K562 (cell line): Measurements from ENCODE around the gene HELLS. TPM values are rescaled to one million over a fixed set of nuclear protein-coding genes. Genes with fewer than 3 reads are reported as not detected.

Experiments used
- ATAC-seq: fragments of 200-7000 bp; cut with Tn5 transposase; 3 replicates; pipeline ENCODE4 v1.9.1; 2020; ENCODE audit warnings: moderate library complexity
- BruUV-seq: library from RNA; stranded (reverse); fragments of 400-500 nt; replicated peaks from 2 replicates; lab custom pipeline; 2021; lab: Mats Ljungman, UMichigan
- CTCF ChIA-PET: fragments of 300-600 bp; formaldehyde crosslinking; extraction: SDS; loops from one replicate; lab custom pipeline; 2021; ENCODE audit warnings: low intra/inter-chr PET ratio; lab: Yijun Ruan, JAX
- POLR2A ChIA-PET: fragments of 300-600, 350-650 bp; sonication (Branson Sonifier 250); formaldehyde crosslinking; extraction: SDS; loops from one replicate; lab custom pipeline; 2021; ENCODE audit warnings: antibody characterized with exemption, inconsistent platforms; lab: Yijun Ruan, JAX
- DNase-seq, 4 experiments: peaks; one replicate each; pipeline versions ENCODE4 v3.0.0 to v3.0.0-alpha.2; 2011 to 2018; ENCODE audit warnings: low spot score in 3 of 4, mixed read lengths in 3 of 4; ENCODE audit errors: extremely low read depth in 1 of 4
- FAIRE-seq: peaks from 2 replicates; lab custom pipeline; 2011; peaks lifted over from hg19 to GRCh38; lab: Jason Lieb, UNC
- H2AFZ ChIP-seq: 2 replicates; pipeline ENCODE4 v1.6.0; 2011; ENCODE audit warnings: low read depth, low read length, control low read depth, inconsistent platforms
- H3K27ac ChIP-seq: fragments of 200-600 bp; 3 replicates; pipeline ENCODE4 v1.8.0; 2011; ENCODE audit warnings: low read depth, mild to moderate bottlenecking, control low read depth, inconsistent platforms, low read length, moderate library complexity, mixed read lengths; ENCODE audit errors: extremely low read depth
- H3K27me3 ChIP-seq, 2 experiments: fragments of 300-600 bp in 1 of 2; 2 replicates in 1 of 2; 3 replicates in 1 of 2; pipeline versions ENCODE4 v1.6.0 to v1.8.0; 2011; ENCODE audit warnings: inconsistent platforms in 2 of 2, low read length in 2 of 2, mild to moderate bottlenecking in 1 of 2, mixed read lengths in 1 of 2, moderate library complexity in 1 of 2; ENCODE audit not compliant: control insufficient read depth in 2 of 2, insufficient read depth in 2 of 2
- H3K36me3 ChIP-seq: fragments of 300-600 bp; 3 replicates; pipeline ENCODE4 v1.8.0; 2011; ENCODE audit warnings: mild to moderate bottlenecking, low read length, inconsistent platforms; ENCODE audit not compliant: control insufficient read depth, insufficient read depth
- H3K4me1 ChIP-seq, 2 experiments: fragments of 200-600 bp in 1 of 2; replicated peaks in 1 of 2; 2 replicates in 1 of 2; 3 replicates in 1 of 2; pipeline versions ENCODE4 v1.5.1 to v1.8.0; 2011; ENCODE audit warnings: inconsistent platforms in 2 of 2, low read length in 2 of 2, mild to moderate bottlenecking in 1 of 2, mixed read lengths in 1 of 2, moderate library complexity in 1 of 2; ENCODE audit not compliant: control insufficient read depth in 2 of 2, insufficient read depth in 2 of 2
- H3K4me2 ChIP-seq: 2 replicates; pipeline ENCODE4 v1.6.1; 2011; ENCODE audit warnings: low read length, control low read depth, inconsistent platforms, mixed read lengths; ENCODE audit not compliant: insufficient read depth
- H3K4me3 ChIP-seq: fragments of 200-600 bp; sonication (generic), shearing (Covaris generic); 2 replicates; pipeline ENCODE4 v1.5.1; 2016; ENCODE audit warnings: control low read depth, inconsistent platforms
- H3K79me2 ChIP-seq: fragments of 200-600 bp; 3 replicates; pipeline ENCODE4 v1.8.0; 2011; ENCODE audit warnings: low read length, inconsistent platforms; ENCODE audit not compliant: control insufficient read depth, insufficient read depth
- H3K9ac ChIP-seq, 2 experiments: 2 replicates each; pipeline versions ENCODE4 v1.6.0 to v1.6.1; 2011; ENCODE audit warnings: low read depth in 2 of 2, low read length in 2 of 2, control low read depth in 1 of 2, inconsistent platforms in 1 of 2, mild to moderate bottlenecking in 1 of 2, mixed read lengths in 1 of 2; ENCODE audit not compliant: insufficient read depth in 1 of 2
- H3K9me1 ChIP-seq: one replicate; pipeline ENCODE4 v1.6.0; 2011; ENCODE audit warnings: inconsistent platforms, mild to moderate bottlenecking, low read length, moderate library complexity; ENCODE audit not compliant: control insufficient read depth, insufficient read depth
- H3K9me3 ChIP-seq: replicated peaks from 2 replicates; pipeline ENCODE4 v1.5.1; 2011; ENCODE audit warnings: low read depth, low read length, inconsistent platforms; ENCODE audit not compliant: control insufficient read depth, insufficient read depth
- H4K20me1 ChIP-seq: replicated peaks from 2 replicates; pipeline ENCODE4 v1.6.1; 2011; ENCODE audit warnings: low read length, inconsistent platforms, mixed read lengths; ENCODE audit not compliant: control insufficient read depth, insufficient read depth
- ATF3 ChIP-seq, 2 experiments: fragments of 450-650 bp in 1 of 2; sonication (generic) in 1 of 2; formaldehyde crosslinking in 1 of 2; IDR thresholded peaks in 1 of 2; conservative IDR thresholded peaks in 1 of 2; 2 replicates each; pipeline versions ENCODE4 v1.6.1 to v1.8.1; 2016 to 2023; ENCODE audit warnings: mild to moderate bottlenecking in 2 of 2, moderate library complexity in 2 of 2, inconsistent platforms in 1 of 2, missing genetic modification reagents in 1 of 2
- IRF9 ChIP-seq: fragments of 450-650 bp; IDR thresholded peaks from 2 replicates; pipeline ENCODE4 v1.6.1; 2016; ENCODE audit warnings: missing biosample characterization, missing genetic modification characterization
- MAX ChIP-seq: sonication (generic); formaldehyde crosslinking; IDR thresholded peaks from 2 replicates; pipeline ENCODE4 v1.9.0; 2022; ENCODE audit warnings: mild to moderate bottlenecking, missing genetic modification reagents
- MCM3 ChIP-seq: fragments of 450-650 bp; IDR thresholded peaks from 2 replicates; pipeline ENCODE4 v1.6.1; 2016
- MECOM ChIP-seq: fragments of 250-450 bp; sonication (Bioruptor Pico); IDR thresholded peaks from 2 replicates; pipeline ENCODE4 v1.8.0; 2022; ENCODE audit warnings: inconsistent platforms
- RHOXF2B ChIP-seq: fragments of 250-450 bp; sonication (Bioruptor Pico); conservative IDR thresholded peaks from 2 replicates; pipeline ENCODE4 v1.5.1; 2021
- SAFB2 ChIP-seq: fragments of 200-400 bp; formaldehyde crosslinking; IDR thresholded peaks from 2 replicates; pipeline ENCODE4 v1.6.1; 2018; ENCODE audit warnings: borderline replicate concordance, low read length, low read depth, moderate library complexity; ENCODE audit not compliant: severe bottlenecking
- SMAD3 ChIP-seq: fragments of 450-650 bp; formaldehyde crosslinking; conservative IDR thresholded peaks from 2 replicates; pipeline ENCODE4 v1.4.0; 2020; ENCODE audit warnings: mild to moderate bottlenecking
- SRSF7 ChIP-seq: fragments of 200-400 bp; formaldehyde crosslinking; optimal IDR thresholded peaks from 2 replicates; pipeline ENCODE3; 2017; ENCODE audit warnings: mild to moderate bottlenecking, low read depth, low read length
- ZKSCAN3 ChIP-seq: fragments of 250-450 bp; sonication (Bioruptor Pico); IDR thresholded peaks from 2 replicates; pipeline ENCODE4 v1.4.0; 2020
- ZNF407 ChIP-seq: fragments of 450-650 bp; IDR thresholded peaks from 2 replicates; pipeline ENCODE4 v1.6.1; 2016; ENCODE audit warnings: low read depth
- ZNF444 ChIP-seq: fragments of 250-450 bp; sonication (Bioruptor Pico); IDR thresholded peaks from 2 replicates; pipeline ENCODE4 v1.4.0; 2020; ENCODE audit warnings: mild to moderate bottlenecking, moderate library complexity
- ZNF561 ChIP-seq: fragments of 450-650 bp; formaldehyde crosslinking; conservative IDR thresholded peaks from 2 replicates; pipeline ENCODE4 v1.4.0; 2020; ENCODE audit warnings: mild to moderate bottlenecking, moderate library complexity
- ZNF668 ChIP-seq: fragments of 250-450 bp; sonication (Bioruptor Pico); IDR thresholded peaks from 2 replicates; pipeline ENCODE4 v1.8.0; 2022; ENCODE audit warnings: mild to moderate bottlenecking, inconsistent platforms
- WGBS: fragments of 100-300 bp; shearing (Covaris generic); methylation state at CpG from one replicate; pipeline ENCODE4 v1.1.6; 2016; ENCODE audit warnings: low coverage, mixed read lengths; ENCODE audit not compliant: insufficient coverage; ENCODE audit errors: missing lambda C conversion rate; 5-methylcytosine and 5-hydroxymethylcytosine counted together
- in situ Hi-C: fragments of 300-500 bp; cut with MboI; formaldehyde crosslinking; loops from 4 replicates; pipeline ENCODE4 v1.15.0; 2018; ENCODE audit warnings: inconsistent platforms, mixed read lengths
- intact Hi-C: fragments of 100-400 bp; cut with micrococcal nuclease; formaldehyde crosslinking; loops from 2 replicates; pipeline ENCODE4 v1.14.2; 2022
- polyA plus RNA-seq, 8 experiments: library from polyadenylated mRNA; depleted of rRNA in 4 of 8; stranded (reverse) in 5 of 8; unstranded in 3 of 8; fragments of >200 nt; fragmentation: Nextera tagmentation in 2 of 8; fragmentation: Illumina TruSeq in 1 of 8; extraction: Ambion mirVana in 2 of 8; extraction: Trizol in 1 of 8; gene quantifications; 2 replicates each; pipeline versions ENCODE4 v1.2.1 to v1.2.3, GENCODE V29; 2011 to 2014; ENCODE audit warnings: inconsistent platforms in 1 of 8, missing spikeins in 1 of 8
- total RNA-seq, 7 experiments: library from RNA; depleted of rRNA in 6 of 7; stranded (reverse); fragments of >200 nt in 6 of 7; fragmentation: Illumina TruSeq in 2 of 7; extraction: Trizol in 2 of 7; gene quantifications; 2 replicates each; pipeline versions ENCODE4 v1.2.1 to v1.2.3, GENCODE V29; 2011 to 2021; ENCODE audit warnings: low replicate concordance in 1 of 7

The HELLS gene
- total and polyA plus RNA-seq, 9 of the 15 experiments (the other 6 are each of a cell fraction or from before 2014, with no cell fraction given) = 8.8 to 52.1 (median 24.7) TPM

- H3K4me1 ChIP-seq = no peaks in the 10 kb centered on the region
- no peak for FAIRE-seq
- H2AFZ ChIP-seq = no peak overlapping the region
- H3K36me3 ChIP-seq = no peaks in the 10 kb centered on the region
- CTCF ChIA-PET = no interaction called here
- H3K4me3 ChIP-seq = no peak overlapping the region
- no peak overlapping the region for H3K27ac ChIP-seq
- intact Hi-C loops (no loop called here), in situ Hi-C loops (no loop called here)
- POLR2A ChIA-PET = no interaction called here
- no TSS peak for BruUV-seq
- H4K20me1 ChIP-seq = no peaks in the 10 kb centered on the region
- H3K9ac ChIP-seq = no peak overlapping the region
- H3K9me1 ChIP-seq = no peaks in the 10 kb centered on the region
- H3K27me3 ChIP-seq = peaks cover 0 to 17% of the 10 kb centered on the region in 2 experiments; a peak in 1 of 5 replicates
- ATAC-seq = no peak
- no peak for DNase-seq
- 0% methylated on average over 1 of the region's 1 CpG for WGBS
- no peak overlapping the region for H3K4me2 ChIP-seq
- H3K79me2 ChIP-seq = no peaks in the 10 kb centered on the region
- H3K9me3 ChIP-seq = no peaks in the 10 kb centered on the region
- TF ChIP-seq SMAD3 (CRISPR knock-in tag) = no peak
- no peak for TF ChIP-seq ZKSCAN3 (CRISPR knock-in tag)
- no peak for TF ChIP-seq ZNF561
- TF ChIP-seq SRSF7 = no peak
- TF ChIP-seq MAX (CRISPR knock-in tag) = no peak
- TF ChIP-seq ATF3 (IDR thresholded peaks at IDR 0.05) = no peak
- no peak for TF ChIP-seq ATF3 (CRISPR knock-in tag; conservative IDR thresholded peaks at IDR 0.05)
- TF ChIP-seq RHOXF2B (CRISPR knock-in tag) = no peak
- no peak for TF ChIP-seq SAFB2
- TF ChIP-seq ZNF668 = no peak
- no peak for TF ChIP-seq ZNF407
- no peak for TF ChIP-seq IRF9 (tag)
- TF ChIP-seq ZNF444 (CRISPR knock-in tag) = no peak
- no peak for TF ChIP-seq MCM3
- TF ChIP-seq MECOM (CRISPR knock-in tag) = no peak
Observed at GRCh38 chr10:94644352-94644751, 98.8 kb downstream of the HELLS start.
